HL-60 (cell line): ENCODE measurements around the gene PHF24.

Experiments
- DNase-seq, 2 experiments: peaks; one replicate each; pipeline ENCODE4 v3.0.0-alpha.2; 2010 to 2020; ENCODE audit warnings: low read depth in 1 of 2, low spot score in 1 of 2
- H3K27ac ChIP-seq: fragments of 250-450 bp; sonication (Bioruptor Pico); replicated peaks from 2 replicates; pipeline ENCODE4 v1.5.1; 2020; ENCODE audit warnings: mild to moderate bottlenecking, moderate library complexity
- H3K27me3 ChIP-seq: fragments of 250-450 bp; sonication (Bioruptor Pico); 2 replicates; pipeline ENCODE4 v1.5.1; 2021; ENCODE audit warnings: mild to moderate bottlenecking, moderate library complexity; ENCODE audit not compliant: insufficient read depth, poor library complexity, severe bottlenecking
- H3K4me3 ChIP-seq: replicated peaks from 2 replicates; pipeline ENCODE4 v1.5.1; 2011; ENCODE audit warnings: mild to moderate bottlenecking, control low read depth, low read length; ENCODE audit not compliant: insufficient read depth
- CTCF ChIP-seq: IDR thresholded peaks from one replicate; pipeline ENCODE4 v1.5.1; 2011; ENCODE audit warnings: low read length, control low read depth, inconsistent platforms; ENCODE audit not compliant: insufficient read depth
- GABPA ChIP-seq: IDR thresholded peaks from 2 replicates; pipeline ENCODE4 v1.6.1; 2012; ENCODE audit warnings: low read depth
- POLR2AphosphoS5 ChIP-seq: IDR thresholded peaks from 2 replicates; pipeline ENCODE4 v1.6.1; 2012; ENCODE audit warnings: low read depth
- REST ChIP-seq: IDR thresholded peaks from 2 replicates; pipeline ENCODE4 v1.6.1; 2012; ENCODE audit warnings: low read depth; ENCODE audit not compliant: insufficient replicate concordance
- SPI1 ChIP-seq: IDR thresholded peaks from 2 replicates; pipeline ENCODE4 v1.6.1; 2012; ENCODE audit warnings: low read depth, mild to moderate bottlenecking, borderline replicate concordance

PHF24 gene

GRCh38 chr9:35029241-35029640, 71.2 kb downstream of the PHF24 start:
- no peak for DNase-seq
- Histone ChIP-seq H3K27ac (no peak overlapping the region), H3K4me3 (no peak overlapping the region), H3K27me3 (no peaks in the 10 kb centered on the region)
- TF ChIP-seq GABPA (no peak), POLR2AphosphoS5 (no peak), SPI1 (no peak)

- H3K4me3 ChIP-seq = no peak overlapping the region
- H3K27me3 ChIP-seq = no peaks in the 10 kb centered on the region
- no peak for DNase-seq
- no peak for TF ChIP-seq REST
- TF ChIP-seq SPI1 = no peak
- TF ChIP-seq CTCF = no peak
- no peak overlapping the region for H3K27ac ChIP-seq
Measured at GRCh38 chr9:35029852-35030251, 71.8 kb downstream of the PHF24 start.
